Rectal smooth muscle tissue (tissue), 1 donor: Measurements from ENCODE around the gene TEPSIN.

ENCODE experiments used
- H3K27ac ChIP-seq: one replicate; pipeline ENCODE4 v1.7.0; 2013; ENCODE audit warnings: low read depth, low read length, inconsistent platforms
- H3K27me3 ChIP-seq: one replicate; pipeline ENCODE4 v1.7.0; 2013; ENCODE audit warnings: low read length; ENCODE audit not compliant: control insufficient read depth, insufficient read depth
- H3K36me3 ChIP-seq: one replicate; pipeline ENCODE4 v1.7.0; 2013; ENCODE audit warnings: low read length; ENCODE audit not compliant: control insufficient read depth, insufficient read depth
- H3K4me1 ChIP-seq: one replicate; pipeline ENCODE4 v1.7.0; 2013; ENCODE audit warnings: low read length; ENCODE audit not compliant: control insufficient read depth, insufficient read depth
- H3K4me3 ChIP-seq: one replicate; pipeline ENCODE4 v1.7.0; 2013; ENCODE audit warnings: low read length
- H3K9ac ChIP-seq: one replicate; pipeline ENCODE4 v1.7.0; 2013; ENCODE audit warnings: low read length

The TEPSIN gene

DNA sequence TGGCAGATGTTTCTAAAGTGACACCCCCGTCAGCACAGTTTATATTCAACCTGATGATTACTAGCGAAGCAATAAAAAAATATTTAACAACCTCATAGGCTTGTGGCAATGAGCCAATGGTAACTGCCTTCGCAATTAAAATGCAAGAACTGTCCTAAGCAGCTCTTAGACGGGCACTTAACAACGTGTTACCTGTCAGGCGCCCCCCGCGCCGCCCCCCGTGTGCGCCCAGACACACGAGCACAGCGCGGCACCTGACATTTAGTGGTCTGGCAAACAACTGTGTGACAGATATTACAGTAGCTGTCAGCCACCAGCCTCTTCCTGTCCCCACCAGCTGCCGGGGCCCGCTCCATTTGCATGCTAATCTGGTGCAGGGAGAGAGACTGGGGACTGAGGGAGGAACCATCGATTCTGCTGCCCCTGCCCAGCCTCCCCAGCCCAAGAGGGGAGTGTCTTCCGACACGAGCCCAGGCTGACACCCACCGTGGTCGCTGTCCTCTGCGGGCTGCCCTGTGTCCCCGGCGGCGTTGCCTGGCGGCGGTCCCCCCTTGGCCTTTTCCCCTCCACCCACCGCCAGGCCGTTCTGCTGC, 12.9 kb upstream of the TEPSIN start:
- Histone ChIP-seq H3K27ac (no peak overlapping the region), H3K27me3 (no peaks in the 10 kb centered on the region), H3K36me3 (peaks cover 6% of the 10 kb centered on the region), H3K9ac (no peak overlapping the region), H3K4me3 (no peak overlapping the region), H3K4me1 (no peaks in the 10 kb centered on the region)

DNA sequence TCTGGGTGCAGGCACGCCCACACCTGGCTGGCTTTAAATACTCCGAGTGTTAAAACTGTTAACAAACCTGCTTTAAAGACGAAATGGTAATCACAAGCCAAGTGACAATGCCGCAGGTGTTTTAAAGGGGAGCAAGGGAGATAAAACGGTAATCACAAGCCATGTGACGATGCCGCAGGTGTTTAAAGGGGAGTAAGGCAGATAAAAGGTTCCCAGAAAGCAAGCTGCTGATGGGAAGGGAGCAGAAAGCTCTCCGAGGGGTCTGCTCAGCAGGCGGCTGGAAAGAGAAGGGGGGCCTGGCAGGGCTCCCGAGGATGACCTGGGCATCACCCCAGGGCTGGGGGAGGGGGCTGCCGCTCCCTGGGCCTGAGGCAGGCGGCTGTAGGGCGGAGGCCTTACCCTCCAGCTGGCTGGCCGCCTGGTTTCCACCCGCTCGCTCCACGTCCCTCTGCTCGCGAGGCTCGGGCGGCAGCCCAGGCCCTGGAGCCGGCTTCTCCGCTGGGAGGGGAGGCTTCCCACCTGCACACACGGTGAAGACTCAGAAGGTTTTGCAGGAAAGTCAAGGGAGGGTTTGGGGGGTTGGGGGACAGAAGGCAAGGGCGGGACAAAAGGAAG, 12.3 kb upstream of the TEPSIN start:
- Histone ChIP-seq H3K4me1 (no peaks in the 10 kb centered on the region), H3K27me3 (no peaks in the 10 kb centered on the region), H3K27ac (no peak overlapping the region), H3K36me3 (peaks cover 6% of the 10 kb centered on the region), H3K9ac (no peak overlapping the region), H3K4me3 (no peak overlapping the region)

DNA sequence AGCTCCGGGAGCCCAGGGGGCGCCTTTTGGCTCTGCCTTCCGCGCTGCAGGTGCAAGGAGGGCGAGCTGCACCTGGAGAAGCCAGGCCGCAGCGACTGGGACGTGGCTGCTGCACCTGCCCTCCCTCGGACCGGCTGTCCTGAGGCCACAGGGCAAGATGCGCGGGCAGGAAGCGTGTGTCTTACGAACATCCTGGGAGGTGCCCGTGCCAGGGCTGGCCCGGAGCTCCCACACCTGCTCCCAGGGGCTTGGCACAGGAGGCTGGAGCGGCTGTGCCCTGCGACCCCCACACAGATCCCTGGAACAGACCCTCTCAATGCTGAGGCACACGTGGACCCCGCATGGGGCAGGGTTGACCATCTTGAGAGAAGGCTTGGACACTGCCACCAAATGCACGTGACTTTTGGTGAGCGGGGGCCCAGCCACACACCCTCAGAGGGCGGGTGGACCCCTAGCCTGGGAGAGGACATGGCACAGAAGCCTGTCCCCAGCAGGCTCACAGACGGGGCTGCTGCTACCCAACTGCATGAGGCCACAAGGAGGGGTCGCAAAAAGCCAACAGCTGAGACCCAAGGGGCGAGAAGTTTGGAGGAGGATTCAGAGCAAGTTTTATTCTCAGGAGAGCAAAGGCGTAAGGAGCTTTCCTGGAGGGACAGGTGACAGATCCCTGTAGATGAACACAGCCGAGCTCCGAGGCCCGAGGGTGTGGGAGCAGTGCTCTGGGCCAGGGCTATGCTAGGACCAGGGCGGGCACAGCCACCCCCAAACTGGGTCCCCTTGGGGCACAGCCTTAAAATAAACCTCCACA, 11.6 kb upstream of the TEPSIN start:
- Histone ChIP-seq H3K27ac (no peak overlapping the region), H3K4me3 (no peak overlapping the region), H3K4me1 (no peaks in the 10 kb centered on the region), H3K36me3 (peaks cover 6% of the 10 kb centered on the region), H3K27me3 (no peaks in the 10 kb centered on the region), H3K9ac (no peak overlapping the region)

DNA sequence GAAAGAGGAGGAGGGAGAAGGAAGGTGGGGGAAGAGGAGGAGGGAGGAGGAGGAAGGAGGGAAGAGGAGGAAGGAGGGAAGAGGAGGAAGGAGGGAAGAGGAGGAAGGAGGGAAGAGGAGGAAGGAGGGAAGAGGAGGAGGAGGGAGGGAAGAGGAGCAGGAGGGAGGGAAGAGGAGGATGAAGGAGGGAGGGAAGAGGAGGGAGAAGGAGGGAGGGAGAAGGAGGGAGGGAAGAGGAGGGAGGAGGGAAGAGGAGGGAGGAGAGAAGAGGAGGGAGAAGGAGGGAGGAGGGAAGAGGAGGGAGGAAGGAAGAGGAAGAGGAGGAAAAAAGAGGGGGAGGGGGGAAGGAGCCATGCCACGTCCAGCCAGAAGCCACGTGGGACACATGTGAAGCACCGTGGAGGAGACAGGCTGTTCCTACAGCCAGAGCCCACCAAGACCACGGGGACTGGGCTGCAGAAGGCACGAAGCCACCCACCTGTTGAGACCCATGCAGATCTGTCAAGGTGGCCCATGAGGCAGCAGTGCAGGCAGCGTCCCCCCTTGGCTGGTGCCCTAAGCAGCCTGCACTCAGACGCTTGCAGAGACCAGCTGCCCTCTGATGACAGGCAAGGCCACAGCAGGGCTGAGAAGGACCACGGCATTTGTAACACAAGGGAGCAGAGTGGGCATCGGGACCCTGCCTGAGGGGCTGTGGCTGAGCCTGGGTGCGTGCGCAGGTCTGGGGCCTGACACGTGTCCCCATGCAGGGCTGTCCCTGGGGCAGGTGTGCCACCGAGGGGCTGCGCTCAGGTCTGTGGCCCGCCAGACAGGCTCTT, 10.6 kb upstream of the TEPSIN start:
- no peaks in the 10 kb centered on the region for H3K27me3 ChIP-seq
- no peaks in the 10 kb centered on the region for H3K4me1 ChIP-seq
- H3K27ac ChIP-seq, result no peak overlapping the region
- no peak overlapping the region for H3K4me3 ChIP-seq
- H3K36me3 ChIP-seq, result peaks cover 6% of the 10 kb centered on the region
- H3K9ac ChIP-seq, result no peak overlapping the region

DNA sequence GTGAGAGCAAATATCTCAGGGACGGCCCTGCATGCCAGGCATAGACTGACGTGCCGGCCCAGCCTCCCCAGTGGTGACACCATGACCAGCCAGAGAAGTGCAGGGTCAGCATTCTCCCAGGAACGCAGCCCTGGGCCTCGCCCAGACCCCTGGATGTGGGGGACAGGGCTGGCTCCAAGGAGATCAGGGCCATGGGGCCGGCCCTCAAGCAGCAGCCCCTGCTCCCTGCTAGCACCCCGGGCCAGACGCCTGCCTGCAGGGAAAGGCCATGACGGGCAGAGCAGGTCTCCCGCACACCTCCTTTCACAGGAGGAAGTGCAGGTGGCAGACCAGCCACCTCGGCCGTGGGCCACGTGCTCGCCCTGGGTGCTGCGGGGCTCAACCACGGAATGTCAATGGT, 9.8 kb upstream of the TEPSIN start:
- Histone ChIP-seq H3K27me3 (no peaks in the 10 kb centered on the region), H3K27ac (no peak overlapping the region), H3K36me3 (peaks cover 6% of the 10 kb centered on the region), H3K4me3 (no peak overlapping the region), H3K4me1 (no peaks in the 10 kb centered on the region), H3K9ac (no peak overlapping the region)

DNA sequence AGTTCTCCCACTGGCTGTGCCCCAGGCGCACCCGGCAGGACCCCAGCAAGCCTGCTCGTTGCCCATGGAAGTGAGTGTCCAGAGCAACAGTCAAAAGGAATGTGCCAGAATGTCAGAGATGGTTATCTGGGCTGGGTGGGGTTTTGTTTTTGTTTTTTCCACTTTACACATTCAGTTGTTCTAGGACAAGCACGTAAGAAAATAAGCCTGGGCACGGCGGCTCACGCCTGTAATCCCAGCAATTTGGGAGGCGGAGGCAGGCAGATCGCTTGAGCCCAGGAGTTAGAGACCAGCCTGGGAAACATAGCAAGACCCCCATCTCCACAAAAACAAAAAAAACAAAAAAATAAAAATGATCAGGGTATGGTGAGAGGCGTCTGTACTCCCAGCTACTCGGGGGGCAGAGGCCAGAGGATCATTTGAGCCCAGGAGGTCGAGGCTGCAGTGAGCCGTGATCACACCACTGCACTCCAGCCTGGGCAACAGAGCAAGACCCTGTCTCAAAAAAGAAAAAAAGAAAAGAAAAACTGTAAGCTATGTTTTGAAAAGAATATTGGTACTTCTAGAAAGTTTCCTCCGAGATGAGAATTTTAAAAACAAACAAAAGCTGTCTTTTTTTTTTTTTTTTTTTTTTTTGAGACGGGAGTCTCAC, 8.6 kb upstream of the TEPSIN start:
- H3K4me3 ChIP-seq, result no peak overlapping the region
- no peaks in the 10 kb centered on the region for H3K4me1 ChIP-seq
- H3K27ac ChIP-seq, result no peak overlapping the region
- no peaks in the 10 kb centered on the region for H3K27me3 ChIP-seq
- H3K9ac ChIP-seq, result no peak overlapping the region
- peaks cover 6% of the 10 kb centered on the region for H3K36me3 ChIP-seq

GRCh38 chr17:81246679-81247338, 8.0 kb upstream of the TEPSIN start:
- no peak overlapping the region for H3K27ac ChIP-seq
- H3K36me3 ChIP-seq, result peaks cover 6% of the 10 kb centered on the region

GRCh38 chr17:81246343-81246670, 7.5 kb upstream of the TEPSIN start:
- no peak overlapping the region for H3K4me3 ChIP-seq
- H3K9ac ChIP-seq, result no peak overlapping the region
- no peaks in the 10 kb centered on the region for H3K27me3 ChIP-seq
- no peaks in the 10 kb centered on the region for H3K4me1 ChIP-seq
- peaks cover 6% of the 10 kb centered on the region for H3K36me3 ChIP-seq
- no peak overlapping the region for H3K27ac ChIP-seq

More at GRCh38 chr17:81246679-81247338, 8.0 kb upstream of the TEPSIN start:
- H3K4me1 ChIP-seq, result no peaks in the 10 kb centered on the region
- no peak overlapping the region for H3K4me3 ChIP-seq
- H3K9ac ChIP-seq, result no peak overlapping the region
- H3K27me3 ChIP-seq, result no peaks in the 10 kb centered on the region

GRCh38 chr17:81245665-81246342, 6.9 kb upstream of the TEPSIN start:
- H3K36me3 ChIP-seq, result peaks cover 9% of the 10 kb centered on the region

DNA sequence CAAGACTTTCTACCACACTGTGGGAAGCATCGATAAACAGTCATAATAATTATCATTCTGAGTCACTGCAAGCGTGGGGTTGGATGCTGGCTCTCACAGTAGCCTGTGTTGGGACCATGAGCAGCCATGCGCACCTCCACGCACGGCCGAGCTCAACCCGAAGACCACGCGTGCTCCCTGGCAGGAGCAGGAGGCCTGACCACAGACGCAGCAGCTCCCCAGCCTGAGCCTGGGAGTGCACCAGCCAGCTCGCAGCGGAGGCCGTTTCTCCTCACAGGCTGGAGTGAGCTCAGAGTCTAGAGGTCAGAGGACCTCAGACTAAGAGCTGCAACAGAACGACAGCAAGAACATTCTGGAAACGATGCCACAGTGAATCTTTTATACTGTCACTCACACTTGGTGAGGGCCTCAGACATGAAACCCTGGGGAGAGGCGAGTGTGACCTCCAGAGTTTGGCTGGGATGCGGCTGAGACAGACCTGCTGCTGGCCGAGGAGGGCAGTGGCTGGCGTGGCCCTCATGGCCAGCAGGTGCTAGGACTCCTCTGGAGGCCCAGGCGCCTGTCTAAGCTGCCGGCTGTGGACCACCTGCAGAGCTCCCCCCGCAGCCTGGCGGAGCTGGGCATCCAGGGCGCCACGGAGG, 6.3 kb upstream of the TEPSIN start:
- Histone ChIP-seq H3K36me3 (peaks cover 9% of the 10 kb centered on the region), H3K27ac (no peak overlapping the region), H3K4me3 (no peak overlapping the region), H3K4me1 (no peaks in the 10 kb centered on the region), H3K27me3 (no peaks in the 10 kb centered on the region), H3K9ac (no peak overlapping the region)

More at GRCh38 chr17:81245665-81246342, 6.9 kb upstream of the TEPSIN start:
- no peak overlapping the region for H3K27ac ChIP-seq
- H3K4me3 ChIP-seq, result no peak overlapping the region
- H3K27me3 ChIP-seq, result no peaks in the 10 kb centered on the region
- H3K9ac ChIP-seq, result no peak overlapping the region
- H3K4me1 ChIP-seq, result no peaks in the 10 kb centered on the region
